ENCODE measurements around the gene KRTAP5-3.
"Not testable (repeated sequence)": the region's sequence is repeated elsewhere in the genome, so short reads cannot be mapped to it uniquely, and the experiment has no call there.

Gene KRTAP5-3

GRCh38 chr11:1607901-1608300 is 362 bp downstream of the KRTAP5-3 start:
- not testable (repeated sequence) for DNase-seq

- DNase-seq = not testable (repeated sequence)
Measured at GRCh38 chr11:1607156-1607845, 962 bp downstream of the KRTAP5-3 start.

GRCh38 chr11:1605923-1606322 is 2.3 kb downstream of the KRTAP5-3 start:
- not testable (repeated sequence) for DNase-seq

- no peak for DNase-seq
Measured at GRCh38 chr11:1604711-1605110, 3.6 kb downstream of the KRTAP5-3 start.

- DNase-seq = no peak
Measured at GRCh38 chr11:1604181-1604580, 4.1 kb downstream of the KRTAP5-3 start.

GRCh38 chr11:1603629-1604028 is 4.6 kb downstream of the KRTAP5-3 start:
- no peak for DNase-seq

- DNase-seq = not testable (repeated sequence)
Measured at GRCh38 chr11:1601663-1602062, 6.6 kb downstream of the KRTAP5-3 start.

GRCh38 chr11:1600626-1601025 is 7.6 kb downstream of the KRTAP5-3 start:
- DNase-seq = no peak

GRCh38 chr11:1598816-1599215 is 9.4 kb downstream of the KRTAP5-3 start:
- no peak for DNase-seq

- DNase-seq = not testable (repeated sequence)
Measured at GRCh38 chr11:1598406-1598805, 9.9 kb downstream of the KRTAP5-3 start.

GRCh38 chr11:1597994-1598380 is 10.3 kb downstream of the KRTAP5-3 start, which contains the start of gene KRTAP5-2:
KRTAP5-2 (minus strand) TSS chr11:1598294; CDS start chr11:1598250, 44 bp downstream.
- no peak for DNase-seq

- DNase-seq = no peak
Measured at GRCh38 chr11:1597331-1597993, 10.8 kb downstream of the KRTAP5-3 start.

GRCh38 chr11:1596576-1597121 is 11.6 kb downstream of the KRTAP5-3 start:
- DNase-seq = not testable (repeated sequence)

GRCh38 chr11:1595994-1596575 is 12.2 kb downstream of the KRTAP5-3 start:
- not testable (repeated sequence) for DNase-seq

GRCh38 chr11:1592628-1593027 is 15.6 kb downstream of the KRTAP5-3 start:
- DNase-seq = no peak

- no peak for DNase-seq
Measured at GRCh38 chr11:1589996-1590395, 18.3 kb downstream of the KRTAP5-3 start.

- DNase-seq = not testable (repeated sequence)
Measured at GRCh38 chr11:1589191-1589963, 18.9 kb downstream of the KRTAP5-3 start.

GRCh38 chr11:1586699-1587098 is 21.6 kb downstream of the KRTAP5-3 start:
- DNase-seq = no peak

GRCh38 chr11:1584661-1585370 is 23.4 kb downstream of the KRTAP5-3 start, which contains the start of gene KRTAP5-1:
KRTAP5-1 (minus strand) TSS chr11:1585283; CDS start chr11:1585249, 34 bp downstream.
- not testable (repeated sequence) for DNase-seq

- not testable (repeated sequence) for DNase-seq
Measured at GRCh38 chr11:1582909-1583308, 25.4 kb downstream of the KRTAP5-3 start.

GRCh38 chr11:1581976-1582375 is 26.3 kb downstream of the KRTAP5-3 start:
- no peak for DNase-seq

- DNase-seq = no peak
Measured at GRCh38 chr11:1576825-1577224, 31.4 kb downstream of the KRTAP5-3 start.

Measured in activated gamma-delta T cell (primary cell).